OCI-LY1 (cell line): Measurements from ENCODE around the gene DYRK1B.

Source experiments
- EZH2 ChIP-seq: fragments of 200-600 bp; sonication (generic), shearing (Covaris generic); IDR thresholded peaks from 2 replicates; pipeline ENCODE4 v1.8.0; 2017; ENCODE audit warnings: borderline replicate concordance, mixed run types, mild to moderate bottlenecking, antibody characterized with exemption, low read length, moderate library complexity, mixed read lengths
- TF ChIP-seq, protein P1 (sequence below): fragments of 200-600 bp; sonication (generic), shearing (Covaris generic); IDR thresholded peaks from 2 replicates; pipeline ENCODE4 v1.5.1; 2017; ENCODE audit warnings: mild to moderate bottlenecking, antibody characterized with exemption, low read length, moderate library complexity, mixed read lengths

DNA sequence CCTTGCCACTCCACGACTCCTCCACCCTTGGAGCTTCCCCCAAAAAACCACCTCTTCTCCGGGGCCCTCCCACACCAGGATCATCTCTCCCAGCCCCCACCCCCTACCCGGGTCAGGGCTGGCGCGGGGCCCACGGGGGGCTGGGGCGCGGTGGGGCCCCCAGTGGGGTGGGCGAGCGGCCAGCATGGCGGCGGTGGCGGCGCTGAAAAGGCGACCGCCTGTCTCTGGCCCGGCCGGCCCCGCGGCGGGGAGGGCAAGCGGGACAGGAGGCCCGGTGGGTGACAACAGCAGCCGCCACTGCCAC, 850 bp downstream of the DYRK1B start:
- TF ChIP-seq, protein P1, sequence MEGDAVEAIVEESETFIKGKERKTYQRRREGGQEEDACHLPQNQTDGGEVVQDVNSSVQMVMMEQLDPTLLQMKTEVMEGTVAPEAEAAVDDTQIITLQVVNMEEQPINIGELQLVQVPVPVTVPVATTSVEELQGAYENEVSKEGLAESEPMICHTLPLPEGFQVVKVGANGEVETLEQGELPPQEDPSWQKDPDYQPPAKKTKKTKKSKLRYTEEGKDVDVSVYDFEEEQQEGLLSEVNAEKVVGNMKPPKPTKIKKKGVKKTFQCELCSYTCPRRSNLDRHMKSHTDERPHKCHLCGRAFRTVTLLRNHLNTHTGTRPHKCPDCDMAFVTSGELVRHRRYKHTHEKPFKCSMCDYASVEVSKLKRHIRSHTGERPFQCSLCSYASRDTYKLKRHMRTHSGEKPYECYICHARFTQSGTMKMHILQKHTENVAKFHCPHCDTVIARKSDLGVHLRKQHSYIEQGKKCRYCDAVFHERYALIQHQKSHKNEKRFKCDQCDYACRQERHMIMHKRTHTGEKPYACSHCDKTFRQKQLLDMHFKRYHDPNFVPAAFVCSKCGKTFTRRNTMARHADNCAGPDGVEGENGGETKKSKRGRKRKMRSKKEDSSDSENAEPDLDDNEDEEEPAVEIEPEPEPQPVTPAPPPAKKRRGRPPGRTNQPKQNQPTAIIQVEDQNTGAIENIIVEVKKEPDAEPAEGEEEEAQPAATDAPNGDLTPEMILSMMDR = no peak
- no peak for TF ChIP-seq EZH2
